ENCODE measurements around the gene TMEM250. TPM values are rescaled to one million over a fixed set of nuclear protein-coding genes. Genes with fewer than 3 reads are reported as not detected.

TMEM250 gene
- total RNA-seq, 4 donors from 2014 or later: 34.3 to 59.4 (median 43.4) TPM

GRCh38 chr9:136140966-136141365, 22.3 kb upstream of the TMEM250 start:
- Histone ChIP-seq H3K36me3 (no peaks in the 10 kb centered on the region), H3K27ac (no peak overlapping the region), H3K4me1 (peaks cover 0 to 12% (median 0%) of the 10 kb centered on the region in 3 donors), H3K4me3 (no peak overlapping the region), H3K27me3 (peaks cover 0 to 91% (median 5%) of the 10 kb centered on the region in 4 donors), H3K9me3 (no peaks in the 10 kb centered on the region)
- no peak for TF ChIP-seq CTCF (IDR thresholded peaks at IDR 0.05)
- TF ChIP-seq POLR2A (IDR thresholded peaks at IDR 0.05): no peak
- 26 to 42% methylated on average over 11 to 14 of the region's 14 CpGs for WGBS, 2 donors
- intact Hi-C loops (cut with DNase I): loop anchor here (10.0 kb wide), 2 partner anchors 64 to 144 kb away; partner anchors contain the start of gene LHX3
- DNase-seq: no peak

GRCh38 chr9:136140046-136140445, 21.4 kb upstream of the TMEM250 start:
- no peak overlapping the region for H3K27ac ChIP-seq
- H3K4me3 ChIP-seq: no peak overlapping the region
- H3K36me3 ChIP-seq: no peaks in the 10 kb centered on the region
- peaks cover 0 to 91% (median 7%) of the 10 kb centered on the region in 4 donors for H3K27me3 ChIP-seq
- peaks cover 0 to 12% (median 0%) of the 10 kb centered on the region in 3 donors for H3K4me1 ChIP-seq
- WGBS, 2 donors: 35 to 61% methylated on average over 5 of the region's 5 CpGs
- no peaks in the 10 kb centered on the region for H3K9me3 ChIP-seq
- intact Hi-C loops (cut with DNase I): loop anchor here (10.0 kb wide), 2 partner anchors 65 to 145 kb away; partner anchors contain the start of gene LHX3
- no peak for DNase-seq
- TF ChIP-seq POLR2A (IDR thresholded peaks at IDR 0.05): no peak
- no peak for TF ChIP-seq CTCF (IDR thresholded peaks at IDR 0.05)

GRCh38 chr9:136138566-136138965, 19.9 kb upstream of the TMEM250 start:
- peaks cover 4 to 17% (median 5%) of the 10 kb centered on the region in 3 donors for H3K4me1 ChIP-seq
- no peaks in the 10 kb centered on the region for H3K9me3 ChIP-seq
- H3K27ac ChIP-seq: no peak overlapping the region
- no peak for DNase-seq
- intact Hi-C loops (cut with DNase I): no loop called here
- no peak overlapping the region for H3K4me3 ChIP-seq
- no peaks in the 10 kb centered on the region for H3K36me3 ChIP-seq
- peak in 2 of 6 experiments; percentile 8 to 36 for TF ChIP-seq CTCF (IDR thresholded peaks at IDR 0.05)
- TF ChIP-seq POLR2A (IDR thresholded peaks at IDR 0.05): no peak
- peaks cover 0 to 91% (median 16%) of the 10 kb centered on the region in 4 donors for H3K27me3 ChIP-seq
- 33 to 50% methylated on average over 2 to 3 of the region's 9 CpGs for WGBS, 2 donors

DNA sequence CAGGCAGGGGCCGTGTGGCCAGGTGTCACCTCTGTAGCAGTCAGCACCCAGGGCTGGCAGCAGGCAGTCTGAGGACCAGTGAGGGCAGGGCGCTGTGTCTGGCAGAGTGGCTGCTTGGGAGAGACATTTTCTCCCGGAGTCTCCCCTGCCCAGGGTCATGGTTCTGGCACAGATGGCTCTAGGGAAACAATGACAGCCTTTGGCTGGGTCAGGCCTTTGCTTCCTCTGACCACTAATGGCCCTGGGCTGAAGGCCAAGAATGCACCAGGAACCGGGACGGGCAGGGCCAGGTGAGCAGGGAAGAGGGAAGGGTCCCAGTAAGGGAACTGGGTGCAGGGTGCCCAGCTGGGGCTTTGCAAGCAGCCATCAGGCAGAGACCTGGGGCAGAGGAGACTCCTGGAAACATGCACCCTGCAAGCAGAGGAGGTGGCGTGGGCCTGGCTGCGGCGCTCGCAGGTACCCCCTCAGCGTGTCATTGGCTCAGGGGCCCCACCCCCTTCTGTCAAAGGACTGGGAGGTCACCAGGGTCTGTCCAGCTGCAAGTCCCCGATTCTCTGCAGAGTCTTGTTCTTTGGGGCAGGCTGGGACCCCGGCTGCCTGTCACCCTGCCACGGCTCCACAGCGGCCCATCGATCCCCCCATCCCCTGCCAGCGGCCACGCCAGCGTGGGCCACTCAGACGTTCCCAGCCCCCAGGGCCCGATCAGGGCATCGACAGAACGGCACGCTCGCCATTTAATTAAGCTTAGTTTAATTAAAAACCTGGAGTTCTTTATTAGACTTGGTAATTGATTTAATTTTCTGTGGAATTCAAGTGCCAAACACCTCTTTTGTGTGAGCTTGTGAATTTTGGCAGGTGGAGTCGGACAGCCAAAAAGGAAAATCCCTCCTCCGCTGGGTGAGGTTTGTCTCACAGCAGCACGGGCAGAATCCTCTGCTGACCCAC, 18.9 kb upstream of the TMEM250 start:
- intact Hi-C loops (cut with DNase I): no loop called here
- no peak for DNase-seq
- Histone ChIP-seq H3K36me3 (no peaks in the 10 kb centered on the region), H3K9me3 (no peaks in the 10 kb centered on the region), H3K4me1 (peaks cover 8 to 27% (median 10%) of the 10 kb centered on the region in 3 donors), H3K27ac (no peak overlapping the region), H3K4me3 (no peak overlapping the region), H3K27me3 (peaks cover 3 to 91% (median 20%) of the 10 kb centered on the region in 4 donors)
- TF ChIP-seq POLR2A (IDR thresholded peaks at IDR 0.05) (no peak), CTCF (IDR thresholded peaks at IDR 0.05) (no peak)
- 63 to 65% methylated on average over 14 to 18 of the region's 27 CpGs for WGBS, 2 donors
